Measurements from ENCODE around the gene SPRR1A.

Gene SPRR1A

DNA sequence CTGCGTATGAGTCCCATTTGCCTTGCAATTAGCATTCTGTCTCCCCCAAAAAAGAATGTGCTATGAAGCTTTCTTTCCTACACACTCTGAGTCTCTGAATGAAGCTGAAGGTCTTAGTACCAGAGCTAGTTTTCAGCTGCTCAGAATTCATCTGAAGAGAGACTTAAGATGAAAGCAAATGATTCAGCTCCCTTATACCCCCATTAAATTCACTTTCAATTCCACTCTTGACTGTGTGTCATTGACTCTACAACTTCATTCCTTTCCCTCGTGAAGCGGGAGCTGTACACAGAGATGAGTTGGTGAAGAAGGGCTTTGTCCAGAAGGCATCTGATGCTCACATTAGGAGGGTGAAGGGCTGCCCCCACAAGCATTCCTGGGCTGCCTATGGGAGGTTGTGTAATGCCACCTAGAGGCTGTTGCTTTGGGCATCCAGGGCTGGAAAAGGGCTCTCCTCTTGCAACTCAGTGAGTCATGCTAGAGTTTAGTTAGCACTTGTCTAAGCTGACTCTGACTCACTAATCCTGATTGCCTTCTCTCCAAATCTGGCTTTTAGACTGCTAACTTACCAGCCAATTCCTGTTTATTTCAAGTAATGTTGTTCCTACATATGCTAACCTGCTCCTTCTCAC, 48.9 kb downstream of the SPRR1A start:
- no peak for DNase-seq

DNA sequence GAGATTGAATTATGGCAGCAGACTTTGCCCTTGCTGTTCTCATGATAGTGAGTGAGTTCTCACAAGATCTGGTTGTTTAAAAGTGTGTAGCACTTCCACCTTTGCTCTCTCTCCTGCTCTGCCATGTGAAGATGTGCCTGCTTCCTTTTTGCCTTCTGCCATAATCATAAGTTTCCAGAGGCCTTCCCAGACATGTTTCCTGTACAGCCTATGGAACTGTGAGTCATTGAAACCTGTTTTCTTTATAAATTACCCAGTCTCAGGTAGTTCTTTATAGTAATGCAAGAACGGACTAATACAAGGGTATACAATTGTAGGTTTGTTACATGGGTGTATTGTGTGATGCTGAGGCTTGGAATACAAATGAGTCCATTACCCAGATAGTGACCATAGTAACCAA, 51.3 kb downstream of the SPRR1A start:
- no peak for DNase-seq
